Spleen (tissue), 11 donors: ENCODE results near the gene JADE3. TPM values are rescaled to one million over a fixed set of nuclear protein-coding genes. Genes with fewer than 3 reads are reported as not detected.

Source experiments
- DNase-seq: peaks from one replicate; pipeline ENCODE4 v3.0.0-alpha.2; 2020
- H3K27ac ChIP-seq, 8 donors: fragments of 200-600 bp; sonication (generic) in 7 of 8; 1 replicate in 4 of 8; 2 replicates in 4 of 8; pipeline versions ENCODE4 v1.5.0 to v1.8.0; 2016 to 2021; ENCODE audit warnings: inconsistent platforms in 4 of 8, mild to moderate bottlenecking in 4 of 8, moderate library complexity in 1 of 8
- H3K27me3 ChIP-seq, 7 donors: fragments of 200-600 bp; sonication (generic) in 6 of 7; replicated peaks in 1 of 7; 1 replicate in 4 of 7; 2 replicates in 3 of 7; pipeline versions ENCODE4 v1.5.0 to v1.8.0; 2016 to 2021; ENCODE audit warnings: inconsistent platforms in 3 of 7, mild to moderate bottlenecking in 1 of 7
- H3K36me3 ChIP-seq, 6 donors: fragments of 200-600 bp; sonication (generic) in 5 of 6; 1 replicate in 4 of 6; 2 replicates in 2 of 6; pipeline versions ENCODE4 v1.5.0 to v1.8.0; 2016 to 2021; ENCODE audit warnings: inconsistent platforms in 2 of 6
- H3K4me1 ChIP-seq, 6 donors: fragments of 200-600 bp; sonication (generic) in 5 of 6; 1 replicate in 3 of 6; 2 replicates in 3 of 6; pipeline versions ENCODE4 v1.5.0 to v1.8.0; 2016 to 2021; ENCODE audit warnings: inconsistent platforms in 3 of 6
- H3K4me3 ChIP-seq, 8 donors: fragments of 200-600 bp; sonication (generic) in 7 of 8; 1 replicate in 4 of 8; 2 replicates in 4 of 8; pipeline versions ENCODE4 v1.5.0 to v1.8.0; 2016 to 2021; ENCODE audit warnings: inconsistent platforms in 4 of 8, mild to moderate bottlenecking in 4 of 8, moderate library complexity in 2 of 8
- H3K9me3 ChIP-seq, 8 donors: fragments of 200-600 bp; sonication (generic) in 7 of 8; 1 replicate in 4 of 8; 2 replicates in 4 of 8; pipeline versions ENCODE4 v1.5.0 to v1.8.0; 2016 to 2021; ENCODE audit warnings: inconsistent platforms in 4 of 8
- POLR2A ChIP-seq, 3 donors: fragments of 450-650 bp; IDR thresholded peaks; one replicate each; pipeline ENCODE4 v1.5.1; 2017; ENCODE audit warnings: antibody characterized with exemption in 3 of 3, mild to moderate bottlenecking in 1 of 3
- POLR2AphosphoS5 ChIP-seq, 3 donors: sonication (generic); formaldehyde crosslinking; IDR thresholded peaks; one replicate each; pipeline ENCODE4 v1.5.1; 2017; ENCODE audit warnings: antibody characterized with exemption in 3 of 3
- WGBS, 5 donors: extraction: QIAGEN DNeasy Blood & Tissue Kit in 3 of 5; methylation state at CpG; one replicate each; pipeline versions ENCODE4 v1.1.5 to v1.1.7; 2013 to 2018; 5-methylcytosine and 5-hydroxymethylcytosine counted together
- intact Hi-C: fragments of 100-400 bp; cut with DNase I; formaldehyde crosslinking; loops from one replicate; pipeline ENCODE4 v1.15.0; 2023; ENCODE audit warnings: low total_unique reads
- polyA plus RNA-seq, 3 donors: library from polyadenylated mRNA; stranded (reverse); fragments of 200-250 nt; gene quantifications; one replicate each; pipeline ENCODE4 v1.2.1, GENCODE V29; 2013
- total RNA-seq, 7 donors: library from RNA; depleted of rRNA in 3 of 7; stranded (reverse); fragments of >200 nt in 3 of 7; fragmentation: NEBNext Ultra II Directional in 4 of 7; extraction: Animal tissue kit (Norgen Biotek cat#: 25700) in 4 of 7; gene quantifications; one replicate each; pipeline versions ENCODE4 v1.1.0 to v1.2.1, GENCODE V29; 2016 to 2021
- TF ChIP-seq, protein P1 (sequence below), 11 experiments: fragments of 200-600 bp in 7 of 11; fragments of 450-650 bp in 4 of 11; sonication (generic) in 4 of 11; IDR thresholded peaks in 8 of 11; conservative IDR thresholded peaks in 3 of 11; 1 replicate in 7 of 11; 2 replicates in 4 of 11; pipeline versions ENCODE4 v1.4.0 to v1.8.0; 2016 to 2021; ENCODE audit warnings: antibody characterized with exemption in 11 of 11, inconsistent platforms in 4 of 11, mild to moderate bottlenecking in 1 of 11
- donor health status: healthy with polysubstance abuse.
- donor health status: DM: no; HTN: no; CAD: no; lungs with moderate emphysema.
- donor health status: DM: no; HTN: no; CAD: no.
- donor health status: Bipolar disorder and iron deficiency.
- donor health status: healthy.
- donor health status: DM: no; HTN: no; CAD: no.
- donor health status: DM: yes; HTN: yes; CAD: no.

JADE3 gene
- total and polyA plus RNA-seq, 10 donors = 6.0 to 15.6 (median 11.4) TPM

DNA sequence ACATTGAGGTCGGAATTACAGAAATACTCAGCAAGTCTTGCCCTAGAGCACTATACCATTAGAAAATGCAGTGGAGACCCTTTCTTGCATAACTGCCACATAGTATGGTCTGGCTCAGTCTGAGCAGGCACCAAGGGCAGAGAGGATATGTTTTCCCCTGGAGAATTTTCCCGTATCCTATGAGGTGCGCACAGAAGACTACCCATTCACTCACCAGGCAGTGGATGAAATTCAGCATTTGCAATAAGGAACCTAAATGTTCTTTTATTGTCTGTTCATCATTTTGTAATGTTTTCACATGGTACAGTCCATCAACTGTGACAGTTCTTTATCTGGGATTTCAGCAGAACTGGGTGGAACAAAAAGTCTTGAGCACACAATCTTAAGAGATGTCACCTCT is 15.5 kb downstream of the JADE3 start:
- Histone ChIP-seq H3K4me1 (no peaks in the 10 kb centered on the region), H3K27ac (no peak overlapping the region), H3K4me3 (no peak overlapping the region), H3K9me3 (no peaks in the 10 kb centered on the region), H3K36me3 (no peaks in the 10 kb centered on the region), H3K27me3 (no peaks in the 10 kb centered on the region)
- 86 to 98% (median 91%) methylated on average over 2 to 3 of the region's 3 CpGs for WGBS, 5 donors
- intact Hi-C loops = no loop called here
- TF ChIP-seq POLR2AphosphoS5 (IDR thresholded peaks at IDR 0.05) (no peak), POLR2A (IDR thresholded peaks at IDR 0.05) (no peak)
- TF ChIP-seq, protein P1, sequence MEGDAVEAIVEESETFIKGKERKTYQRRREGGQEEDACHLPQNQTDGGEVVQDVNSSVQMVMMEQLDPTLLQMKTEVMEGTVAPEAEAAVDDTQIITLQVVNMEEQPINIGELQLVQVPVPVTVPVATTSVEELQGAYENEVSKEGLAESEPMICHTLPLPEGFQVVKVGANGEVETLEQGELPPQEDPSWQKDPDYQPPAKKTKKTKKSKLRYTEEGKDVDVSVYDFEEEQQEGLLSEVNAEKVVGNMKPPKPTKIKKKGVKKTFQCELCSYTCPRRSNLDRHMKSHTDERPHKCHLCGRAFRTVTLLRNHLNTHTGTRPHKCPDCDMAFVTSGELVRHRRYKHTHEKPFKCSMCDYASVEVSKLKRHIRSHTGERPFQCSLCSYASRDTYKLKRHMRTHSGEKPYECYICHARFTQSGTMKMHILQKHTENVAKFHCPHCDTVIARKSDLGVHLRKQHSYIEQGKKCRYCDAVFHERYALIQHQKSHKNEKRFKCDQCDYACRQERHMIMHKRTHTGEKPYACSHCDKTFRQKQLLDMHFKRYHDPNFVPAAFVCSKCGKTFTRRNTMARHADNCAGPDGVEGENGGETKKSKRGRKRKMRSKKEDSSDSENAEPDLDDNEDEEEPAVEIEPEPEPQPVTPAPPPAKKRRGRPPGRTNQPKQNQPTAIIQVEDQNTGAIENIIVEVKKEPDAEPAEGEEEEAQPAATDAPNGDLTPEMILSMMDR (IDR thresholded peaks at IDR 0.05 in 8 of 11, conservative IDR thresholded peaks at IDR 0.05 in 3 of 11) = no peak
- DNase-seq = no peak

DNA sequence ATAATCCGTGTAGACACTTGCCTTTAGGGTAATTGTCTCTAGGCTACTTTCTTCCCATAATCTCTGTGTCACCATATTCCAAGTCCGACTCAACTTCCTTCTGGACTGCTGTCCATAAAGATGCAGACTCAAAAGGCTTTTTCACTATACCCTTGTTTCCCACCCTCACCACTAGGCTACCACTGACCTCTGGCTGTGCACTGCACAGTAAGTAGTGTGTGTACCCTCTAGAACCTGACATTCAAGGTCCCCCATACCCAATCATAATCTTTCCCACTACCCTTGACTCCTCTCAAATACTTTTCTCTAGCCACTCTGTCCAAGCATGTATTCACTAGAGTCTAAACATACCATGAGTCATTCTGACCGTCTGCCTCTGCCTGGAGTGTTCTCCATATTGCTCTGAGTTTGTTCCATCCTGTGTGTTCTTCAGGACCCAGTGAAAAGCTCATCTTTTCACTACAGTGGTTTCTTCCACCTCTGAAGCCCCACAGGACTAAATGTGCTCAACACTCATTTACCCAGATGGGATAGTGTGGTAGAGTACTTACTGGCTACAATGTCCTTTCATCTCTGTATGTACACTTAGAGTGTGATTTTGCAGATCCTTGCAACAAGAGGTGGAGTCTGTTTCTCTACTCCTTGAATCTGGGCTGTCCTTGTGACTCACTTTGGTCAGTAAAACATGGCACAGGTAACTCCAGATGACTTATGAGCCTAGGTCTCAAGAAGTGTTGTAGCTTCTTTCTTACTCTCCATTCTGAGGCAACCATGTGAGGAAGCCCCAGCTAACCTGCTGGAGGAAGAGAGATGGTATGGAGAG is 17.4 kb downstream of the JADE3 start:
- H3K4me3 ChIP-seq = no peak overlapping the region
- H3K4me1 ChIP-seq = no peaks in the 10 kb centered on the region
- H3K36me3 ChIP-seq = no peaks in the 10 kb centered on the region
- 58 to 82% (median 79%) methylated on average over 3 of the region's 3 CpGs for WGBS, 5 donors
- intact Hi-C loops = no loop called here
- TF ChIP-seq POLR2AphosphoS5 (IDR thresholded peaks at IDR 0.05) (no peak), POLR2A (IDR thresholded peaks at IDR 0.05) (no peak)
- TF ChIP-seq, protein P1 (IDR thresholded peaks at IDR 0.05 in 8 of 11, conservative IDR thresholded peaks at IDR 0.05 in 3 of 11) = no peak
- no peaks in the 10 kb centered on the region for H3K27me3 ChIP-seq
- H3K9me3 ChIP-seq = no peaks in the 10 kb centered on the region
- no peak for DNase-seq
- H3K27ac ChIP-seq = no peak overlapping the region

DNA sequence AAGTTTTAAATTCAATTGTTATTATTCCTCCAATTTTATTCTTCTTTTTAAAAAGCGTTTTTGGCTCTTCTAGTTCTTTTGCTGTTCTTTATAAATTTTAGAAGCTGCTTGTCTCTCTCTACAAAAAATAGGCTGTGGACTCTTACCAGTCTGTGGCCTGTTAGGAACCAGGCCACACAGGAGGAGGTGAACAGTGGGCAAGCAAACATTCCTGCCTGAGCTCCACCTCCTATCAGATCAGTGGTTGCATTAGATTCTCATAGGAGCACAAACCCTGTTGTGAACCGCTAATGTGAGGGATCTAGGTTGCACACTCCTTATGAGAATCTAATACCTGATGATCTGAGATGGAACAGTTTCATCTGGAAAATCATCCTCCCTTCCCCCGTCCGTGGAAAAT is 23.1 kb downstream of the JADE3 start:
- no peak overlapping the region for H3K27ac ChIP-seq
- intact Hi-C loops = no loop called here
- no peak for TF ChIP-seq POLR2A (IDR thresholded peaks at IDR 0.05)
- TF ChIP-seq, protein P1 (IDR thresholded peaks at IDR 0.05 in 8 of 11, conservative IDR thresholded peaks at IDR 0.05 in 3 of 11) = no peak
- no peak for TF ChIP-seq POLR2AphosphoS5 (IDR thresholded peaks at IDR 0.05)
- no peaks in the 10 kb centered on the region for H3K36me3 ChIP-seq
- H3K27me3 ChIP-seq = no peaks in the 10 kb centered on the region
- no peaks in the 10 kb centered on the region for H3K4me1 ChIP-seq
- WGBS, 5 donors = 73 to 95% (median 87%) methylated on average over 4 of the region's 4 CpGs
- DNase-seq = no peak
- H3K9me3 ChIP-seq = peaks cover 0 to 16% (median 11%) of the 10 kb centered on the region in 8 donors
- no peak overlapping the region for H3K4me3 ChIP-seq

DNA sequence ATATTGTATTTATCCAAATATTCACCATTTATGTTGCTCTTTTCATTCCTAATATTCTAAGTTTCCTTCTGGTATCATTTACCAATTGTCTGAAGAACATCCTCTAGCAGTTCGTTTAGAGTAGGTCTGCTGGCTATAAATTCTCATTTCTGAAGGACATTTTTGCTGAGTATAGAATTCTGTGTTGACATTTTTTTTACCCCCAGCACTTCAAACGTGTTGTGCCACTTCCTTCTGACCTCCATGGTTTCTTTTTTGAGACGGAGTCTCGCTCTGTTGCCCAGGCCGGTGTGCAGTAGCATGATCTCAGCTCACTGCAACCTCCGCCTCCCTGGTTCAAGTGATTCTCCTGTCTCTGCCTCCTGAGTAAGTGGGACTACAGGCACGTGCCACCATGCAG is 26.4 kb downstream of the JADE3 start:
- intact Hi-C loops = no loop called here
- Histone ChIP-seq H3K27me3 (no peaks in the 10 kb centered on the region), H3K9me3 (peaks cover 0 to 16% (median 11%) of the 10 kb centered on the region in 8 donors), H3K4me1 (no peaks in the 10 kb centered on the region), H3K36me3 (no peaks in the 10 kb centered on the region), H3K27ac (no peak overlapping the region), H3K4me3 (no peak overlapping the region)
- TF ChIP-seq, protein P1 (IDR thresholded peaks at IDR 0.05 in 8 of 11, conservative IDR thresholded peaks at IDR 0.05 in 3 of 11) = no peak
- no peak for TF ChIP-seq POLR2A (IDR thresholded peaks at IDR 0.05)
- WGBS, 5 donors = 64 to 84% (median 69%) methylated on average over 7 of the region's 7 CpGs
- DNase-seq = no peak
